IMR-90 (cell line): ENCODE data around the gene STAT1. TPM values are rescaled to one million over a fixed set of nuclear protein-coding genes. Genes with fewer than 3 reads are reported as not detected.

Experiments
- ATAC-seq: fragments of 200-7000 bp; cut with Tn5 transposase; 2 replicates; pipeline ENCODE4 v1.9.1; 2020; ENCODE audit warnings: low read depth, mild to moderate bottlenecking, moderate library complexity
- BruUV-seq: library from RNA; stranded (reverse); fragments of 400-500 nt; replicated peaks from 2 replicates; lab custom pipeline; 2021; lab: Mats Ljungman, UMichigan
- CTCF ChIA-PET: fragments of 300-600 bp; formaldehyde crosslinking; extraction: SDS; loops from one replicate; lab custom pipeline; 2021; ENCODE audit warnings: antibody characterized with exemption; lab: Yijun Ruan, JAX
- POLR2A ChIA-PET: fragments of 300-600 bp; sonication (Branson Sonifier 250); formaldehyde crosslinking; loops from one replicate; lab custom pipeline; 2022; ENCODE audit warnings: antibody characterized with exemption; ENCODE audit not compliant: unreplicated experiment; lab: Charles Lee
- DNase-seq: peaks from one replicate; pipeline ENCODE4 v3.0.0; 2013
- H2AFZ ChIP-seq: replicated peaks from 2 replicates; pipeline ENCODE3; 2013; ENCODE audit warnings: low read length, mild to moderate bottlenecking; ENCODE audit not compliant: poor library complexity
- H2AK5ac ChIP-seq: 2 replicates; pipeline ENCODE4 v1.6.1; 2013; ENCODE audit warnings: low read depth, low read length, inconsistent platforms
- H2AK9ac ChIP-seq: replicated peaks from 2 replicates; pipeline ENCODE3; 2013; ENCODE audit warnings: mild to moderate bottlenecking, low read depth, low read length, moderate library complexity; ENCODE audit not compliant: poor library complexity
- H2BK120ac ChIP-seq: 2 replicates; pipeline ENCODE4 v1.6.1; 2013; ENCODE audit warnings: low read depth, low read length, inconsistent platforms
- H2BK15ac ChIP-seq: 3 replicates; pipeline ENCODE4 v1.6.1; 2013; ENCODE audit warnings: low read depth, low read length, inconsistent platforms
- H2BK20ac ChIP-seq: 2 replicates; pipeline ENCODE4 v1.6.1; 2013; ENCODE audit warnings: low read depth, mild to moderate bottlenecking, inconsistent platforms, low read length, moderate library complexity
- H2BK5ac ChIP-seq: 2 replicates; pipeline ENCODE4 v1.6.1; 2013; ENCODE audit warnings: mild to moderate bottlenecking, low read depth, low read length, inconsistent platforms; ENCODE audit not compliant: poor library complexity, severe bottlenecking
- H3K14ac ChIP-seq: replicated peaks from 2 replicates; pipeline ENCODE4 v1.6.1; 2013; ENCODE audit warnings: low read depth, low read length, inconsistent platforms
- H3K18ac ChIP-seq: 2 replicates; pipeline ENCODE4 v1.6.1; 2013; ENCODE audit warnings: low read depth, low read length, control low read depth
- H3K23ac ChIP-seq: 2 replicates; pipeline ENCODE4 v1.6.1; 2013; ENCODE audit warnings: low read depth, low read length, inconsistent platforms
- H3K27ac ChIP-seq: 2 replicates; pipeline ENCODE4 v1.5.1; 2013; ENCODE audit warnings: mild to moderate bottlenecking, control low read depth, low read length; ENCODE audit not compliant: insufficient read depth
- H3K27me3 ChIP-seq: 2 replicates; pipeline ENCODE4 v1.6.1; 2013; ENCODE audit warnings: low read length; ENCODE audit not compliant: control insufficient read depth, insufficient read depth
- H3K36me3 ChIP-seq: 2 replicates; pipeline ENCODE4 v1.6.1; 2013; ENCODE audit warnings: low read length, mixed read lengths; ENCODE audit not compliant: control insufficient read depth, insufficient read depth
- H3K4ac ChIP-seq: 2 replicates; pipeline ENCODE4 v1.6.1; 2013; ENCODE audit warnings: low read depth, low read length, inconsistent platforms
- H3K4me1 ChIP-seq: 2 replicates; pipeline ENCODE4 v1.6.1; 2013; ENCODE audit warnings: low read length, mixed read lengths; ENCODE audit not compliant: control insufficient read depth, insufficient read depth
- H3K4me2 ChIP-seq: 2 replicates; pipeline ENCODE4 v1.6.1; 2013; ENCODE audit warnings: low read depth, mild to moderate bottlenecking, control low read depth, low read length, moderate library complexity
- H3K4me3 ChIP-seq: 2 replicates; pipeline ENCODE4 v1.5.1; 2013; ENCODE audit warnings: low read depth, mild to moderate bottlenecking, control low read depth, low read length, moderate library complexity; ENCODE audit not compliant: insufficient read depth
- H3K56ac ChIP-seq: 2 replicates; pipeline ENCODE4 v1.6.1; 2013; ENCODE audit warnings: low read length, inconsistent platforms; ENCODE audit not compliant: insufficient read depth; ENCODE audit errors: extremely low read depth
- H3K79me1 ChIP-seq, 2 experiments: 2 replicates each; pipeline ENCODE4 v1.6.1; 2013; ENCODE audit warnings: low read length in 2 of 2, inconsistent platforms in 1 of 2, low read depth in 1 of 2
- H3K9ac ChIP-seq: 2 replicates; pipeline ENCODE4 v1.6.1; 2013; ENCODE audit warnings: low read depth, low read length, control low read depth
- H3K9me1 ChIP-seq: 2 replicates; pipeline ENCODE4 v1.6.1; 2013; ENCODE audit warnings: low read length, inconsistent platforms; ENCODE audit not compliant: insufficient read depth
- H3K9me3 ChIP-seq: 2 replicates; pipeline ENCODE4 v1.6.1; 2013; ENCODE audit warnings: low read length; ENCODE audit not compliant: control insufficient read depth, insufficient read depth
- H4K20me1 ChIP-seq: 2 replicates; pipeline ENCODE4 v1.6.1; 2013; ENCODE audit warnings: low read length, inconsistent platforms; ENCODE audit not compliant: insufficient read depth
- H4K5ac ChIP-seq: 2 replicates; pipeline ENCODE4 v1.6.1; 2013; ENCODE audit warnings: mild to moderate bottlenecking, low read depth, low read length, control low read depth
- H4K8ac ChIP-seq, 2 experiments: 2 replicates each; pipeline ENCODE4 v1.6.1; 2013; ENCODE audit warnings: low read depth in 2 of 2, low read length in 2 of 2, control low read depth in 1 of 2, inconsistent platforms in 1 of 2
- H4K91ac ChIP-seq: 2 replicates; pipeline ENCODE4 v1.6.1; 2013; ENCODE audit warnings: low read depth, low read length, inconsistent platforms; ENCODE audit not compliant: insufficient read depth
- BHLHE40 ChIP-seq: fragments of 150-350 bp; IDR thresholded peaks from 2 replicates; pipeline ENCODE4 v1.6.1; 2016; ENCODE audit warnings: mild to moderate bottlenecking, low read depth, low read length
- CEBPB ChIP-seq: IDR thresholded peaks from 2 replicates; pipeline ENCODE4 v1.6.1; 2012; ENCODE audit warnings: low read depth, low read length, improper control_type of control experiment
- CHD1 ChIP-seq: IDR thresholded peaks from 2 replicates; pipeline ENCODE4 v1.6.1; 2012; ENCODE audit warnings: low read depth, low read length, improper control_type of control experiment
- ELK1 ChIP-seq: fragments of 150-350 bp; IDR thresholded peaks from 2 replicates; pipeline ENCODE4 v1.6.1; 2016; ENCODE audit warnings: low read depth, mild to moderate bottlenecking, low read length, moderate library complexity, borderline replicate concordance
- FOS ChIP-seq: fragments of 150-350 bp; IDR thresholded peaks from 2 replicates; pipeline ENCODE4 v1.6.1; 2016; ENCODE audit warnings: low read depth, low read length
- MAFK ChIP-seq: IDR thresholded peaks from 2 replicates; pipeline ENCODE4 v1.6.1; 2012; ENCODE audit warnings: low read depth, low read length, improper control_type of control experiment
- MAZ ChIP-seq: IDR thresholded peaks from 2 replicates; pipeline ENCODE4 v1.6.1; 2012; ENCODE audit warnings: low read depth, mild to moderate bottlenecking, low read length, improper control_type of control experiment, moderate library complexity, borderline replicate concordance
- MXI1 ChIP-seq: IDR thresholded peaks from 2 replicates; pipeline ENCODE4 v1.6.1; 2012; ENCODE audit warnings: low read depth, mild to moderate bottlenecking, low read length, moderate library complexity, borderline replicate concordance
- NFE2L2 ChIP-seq: fragments of 150-350 bp; IDR thresholded peaks from 2 replicates; pipeline ENCODE4 v1.6.1; 2016; ENCODE audit warnings: low read depth, mild to moderate bottlenecking, low read length
- POLR2A ChIP-seq: IDR thresholded peaks from 2 replicates; pipeline ENCODE4 v1.6.1; 2012; ENCODE audit warnings: mild to moderate bottlenecking, low read depth, low read length
- RAD21 ChIP-seq: IDR thresholded peaks from 2 replicates; pipeline ENCODE4 v1.6.1; 2012; ENCODE audit warnings: low read length, improper control_type of control experiment
- RCOR1 ChIP-seq: IDR thresholded peaks from 2 replicates; pipeline ENCODE4 v1.6.1; 2012; ENCODE audit warnings: mild to moderate bottlenecking, low read length, improper control_type of control experiment; ENCODE audit not compliant: insufficient replicate concordance
- RFX5 ChIP-seq: IDR thresholded peaks from 2 replicates; pipeline ENCODE4 v1.8.0; 2012; ENCODE audit warnings: low read depth, mild to moderate bottlenecking, low read length, moderate library complexity
- SMC3 ChIP-seq: fragments of 150-350 bp; IDR thresholded peaks from 2 replicates; pipeline ENCODE4 v1.6.1; 2016; ENCODE audit warnings: low read depth, mild to moderate bottlenecking, antibody characterized with exemption, low read length, moderate library complexity
- USF2 ChIP-seq: fragments of 150-350 bp; IDR thresholded peaks from 2 replicates; pipeline ENCODE4 v1.6.1; 2017; ENCODE audit warnings: mild to moderate bottlenecking, antibody characterized with exemption, low read length, low read depth
- WGBS, 2 experiments: methylation state at CpG; one replicate each; pipeline versions ENCODE4 v1.1.5 to v1.1.7; 2013; ENCODE audit warnings: missing lambda C conversion rate in 2 of 2; ENCODE audit not compliant: insufficient read length in 1 of 2; ENCODE audit errors: extremely low coverage in 2 of 2; 5-methylcytosine and 5-hydroxymethylcytosine counted together
- dilution Hi-C: fragments of 300-500 bp; cut with HindIII; formaldehyde crosslinking; loops from one replicate; pipeline ENCODE4 v1.14.3; 2018; ENCODE audit warnings: low sequenced_read_pairs; ENCODE audit not compliant: unreplicated experiment
- in situ Hi-C: fragments of 300-500 bp; cut with MboI; formaldehyde crosslinking; loops from 3 replicates; pipeline ENCODE4 v1.14.3; 2019; ENCODE audit warnings: low sequenced_read_pairs, inconsistent platforms, mixed read lengths
- intact Hi-C: fragments of 100-400 bp; cut with micrococcal nuclease; formaldehyde crosslinking; loops from 2 replicates; pipeline ENCODE4 v1.10.0; 2022
- polyA plus RNA-seq, 3 experiments: library from polyadenylated mRNA; depleted of rRNA; stranded (reverse); fragments of >200 nt; gene quantifications; 2 replicates each; pipeline ENCODE4 v1.2.3, GENCODE V29; 2012; ENCODE audit warnings: low replicate concordance in 1 of 3
- total RNA-seq: library from RNA; depleted of rRNA; stranded (reverse); fragments of >200 nt; gene quantifications from 2 replicates; pipeline ENCODE4 v1.2.3, GENCODE V29; 2012
- TF ChIP-seq, protein P1 (sequence below): conservative IDR thresholded peaks from 2 replicates; pipeline ENCODE4 v1.5.1; 2012; ENCODE audit warnings: mild to moderate bottlenecking, low read depth, low read length, improper control_type of control experiment

Gene STAT1
- total and polyA plus RNA-seq, 2 of the 4 experiments (the other 2 are of a cell fraction) = 43.2 to 67.9 TPM

DNA sequence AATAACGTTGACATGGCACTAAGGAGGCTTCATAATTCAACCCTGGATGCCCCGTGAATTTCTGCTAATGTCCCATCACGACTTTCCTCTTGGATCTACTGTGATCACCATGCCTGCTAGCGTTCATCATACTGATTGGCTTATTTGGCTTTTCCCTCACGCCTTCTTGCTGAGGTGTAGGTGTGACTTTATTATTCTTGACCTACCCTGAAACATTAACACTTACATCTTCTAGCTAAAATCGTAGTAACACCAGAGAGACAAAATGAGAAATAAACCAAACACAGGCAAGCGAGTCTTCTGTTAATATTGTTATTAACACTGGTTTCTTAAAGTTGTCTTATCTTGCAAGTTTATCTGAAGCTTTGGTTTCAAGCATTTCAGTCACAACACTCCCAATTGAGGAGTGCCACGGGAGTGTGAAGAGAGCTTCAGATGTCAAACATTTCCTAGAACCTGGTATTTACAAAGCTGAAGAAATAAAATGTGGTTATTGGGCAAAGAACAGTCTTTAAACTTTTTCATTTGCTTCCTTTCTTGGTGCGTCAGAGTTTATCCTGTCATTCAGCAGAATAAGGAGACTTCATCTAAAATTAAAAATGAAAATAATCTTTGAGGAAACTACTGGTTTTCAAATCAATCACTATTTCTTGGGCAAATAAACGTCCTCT, 15.4 kb upstream of the STAT1 start:
- no peak for DNase-seq
- Histone ChIP-seq H2BK5ac (no peak overlapping the region), H3K4me2 (no peak overlapping the region), H3K9me1 (0 out of 2 replicates have a peak, but pooled peaks cover 3% of the 10 kb centered on the region), H3K4ac (no peak overlapping the region), H2AK5ac (no peak overlapping the region), H3K9me3 (no peaks in the 10 kb centered on the region), H2BK120ac (no peak overlapping the region), H3K56ac (no peak overlapping the region), H4K20me1 (no peaks in the 10 kb centered on the region), H2BK20ac (no peak overlapping the region), H3K9ac (no peak overlapping the region), H2BK15ac (no peak overlapping the region), H3K36me3 (no peaks in the 10 kb centered on the region), H4K8ac (no peak overlapping the region), H2AFZ (no peak overlapping the region), H2AK9ac (no peak overlapping the region), H3K79me1 (no peaks in the 10 kb centered on the region), H4K5ac (no peak overlapping the region), H3K14ac (no peak overlapping the region), H4K91ac (no peak overlapping the region), H3K27me3 (no peaks in the 10 kb centered on the region), H3K27ac (no peak overlapping the region), H3K23ac (no peak overlapping the region), H3K4me3 (no peak overlapping the region), H3K4me1 (peaks cover 6% of the 10 kb centered on the region), H3K18ac (no peak overlapping the region)
- intact Hi-C loops = no loop called here
- CTCF ChIA-PET = no interaction called here
- no peak for ATAC-seq
- POLR2A ChIA-PET = interaction anchor here (0.6 kb wide), 1 partner anchor 9 kb away, joined by 4 read pairs; no protein-coding TSS in a partner anchor
- no peak for TF ChIP-seq RCOR1
- TF ChIP-seq ELK1 = no peak
- no peak for TF ChIP-seq NFE2L2
- no peak for TF ChIP-seq USF2
- no peak for TF ChIP-seq POLR2A
- TF ChIP-seq SMC3 = no peak
- TF ChIP-seq RAD21 = no peak
- no peak for TF ChIP-seq MAZ
- no peak for TF ChIP-seq BHLHE40
- TF ChIP-seq MAFK = no peak
- TF ChIP-seq, protein P1, sequence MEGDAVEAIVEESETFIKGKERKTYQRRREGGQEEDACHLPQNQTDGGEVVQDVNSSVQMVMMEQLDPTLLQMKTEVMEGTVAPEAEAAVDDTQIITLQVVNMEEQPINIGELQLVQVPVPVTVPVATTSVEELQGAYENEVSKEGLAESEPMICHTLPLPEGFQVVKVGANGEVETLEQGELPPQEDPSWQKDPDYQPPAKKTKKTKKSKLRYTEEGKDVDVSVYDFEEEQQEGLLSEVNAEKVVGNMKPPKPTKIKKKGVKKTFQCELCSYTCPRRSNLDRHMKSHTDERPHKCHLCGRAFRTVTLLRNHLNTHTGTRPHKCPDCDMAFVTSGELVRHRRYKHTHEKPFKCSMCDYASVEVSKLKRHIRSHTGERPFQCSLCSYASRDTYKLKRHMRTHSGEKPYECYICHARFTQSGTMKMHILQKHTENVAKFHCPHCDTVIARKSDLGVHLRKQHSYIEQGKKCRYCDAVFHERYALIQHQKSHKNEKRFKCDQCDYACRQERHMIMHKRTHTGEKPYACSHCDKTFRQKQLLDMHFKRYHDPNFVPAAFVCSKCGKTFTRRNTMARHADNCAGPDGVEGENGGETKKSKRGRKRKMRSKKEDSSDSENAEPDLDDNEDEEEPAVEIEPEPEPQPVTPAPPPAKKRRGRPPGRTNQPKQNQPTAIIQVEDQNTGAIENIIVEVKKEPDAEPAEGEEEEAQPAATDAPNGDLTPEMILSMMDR = no peak
- no peak for TF ChIP-seq CEBPB
- no peak for TF ChIP-seq CHD1
- TF ChIP-seq FOS = no peak
- no peak for TF ChIP-seq RFX5
- no peak for TF ChIP-seq MXI1
- no CpG with 5 or more reads among the region's 10 CpGs for WGBS, 2 experiments
- BruUV-seq = no TSS peak
- in situ Hi-C loops = no loop called here
- dilution Hi-C loops = no loop called here
